HG02852 (cell line): ENCODE data around the gene NMB.
"Not testable (repeated sequence)": the region's sequence is repeated elsewhere in the genome, so short reads cannot be mapped to it uniquely, and the experiment has no call there.

Experiments
- ATAC-seq: cut with Tn5 transposase; IDR thresholded peaks from one replicate; pipeline ENCODE4 v1.9.1; 2021; ENCODE audit warnings: mild to moderate bottlenecking, moderate library complexity; ENCODE audit not compliant: unreplicated experiment

The NMB gene

GRCh38 chr15:84658080-84658787 lies at the start of gene NMB:
Gene NMB (minus strand): TSS chr15:84658199. CDS start chr15:84658152, 47 bp downstream.
- ATAC-seq, result peak; percentile 54

DNA sequence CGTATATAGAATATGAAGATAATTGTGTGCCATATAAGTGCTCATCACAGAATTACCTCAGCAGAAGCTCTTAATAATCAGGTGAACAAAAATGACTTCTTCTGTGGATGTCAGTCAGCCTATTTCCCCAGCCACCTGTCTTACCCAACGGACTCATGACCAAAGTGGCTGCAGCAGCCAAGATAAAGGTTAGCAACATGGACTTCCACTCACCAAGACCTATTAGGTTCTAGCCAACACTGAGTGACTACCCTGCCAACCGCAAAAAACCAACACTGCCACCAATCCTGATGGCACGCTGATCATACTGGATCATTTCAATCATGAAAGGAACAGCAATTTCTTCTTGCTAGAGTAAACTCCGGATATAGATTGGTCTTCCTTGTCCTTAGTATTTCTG lies 45.8 kb upstream of the NMB start:
- ATAC-seq, result no peak

DNA sequence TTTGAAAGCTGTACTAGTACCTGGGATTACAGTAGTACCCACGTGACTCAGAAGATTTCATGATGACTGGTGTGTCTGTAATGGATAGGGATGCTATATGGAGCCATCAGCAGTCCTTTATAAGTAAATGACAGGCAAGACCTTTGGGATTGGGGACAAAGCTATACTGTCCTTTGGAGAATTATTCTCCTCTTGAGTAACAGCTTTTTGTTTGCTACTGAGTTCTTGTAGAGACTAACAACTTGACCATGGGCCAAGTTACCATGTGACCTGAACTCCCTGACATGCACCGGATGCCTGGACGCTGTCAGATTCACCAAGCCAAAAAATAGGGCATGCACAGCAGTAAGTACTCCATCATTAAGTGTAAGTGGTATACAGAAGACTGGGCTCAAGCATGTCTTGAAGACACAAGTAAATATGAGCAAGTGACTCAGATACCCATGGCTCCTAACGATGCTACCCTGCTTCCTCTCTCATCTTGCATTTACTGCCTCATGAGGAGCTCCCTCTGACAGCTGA lies 45.0 kb upstream of the NMB start:
- ATAC-seq, result no peak

GRCh38 chr15:84699538-84700191 lies 41.7 kb upstream of the NMB start:
- ATAC-seq, result no peak

- no peak for ATAC-seq
Measured at GRCh38 chr15:84697236-84697990, 39.4 kb upstream of the NMB start.

- no peak for ATAC-seq
Measured at GRCh38 chr15:84696757-84697156, 38.8 kb upstream of the NMB start.

GRCh38 chr15:84690342-84690741 lies 32.3 kb upstream of the NMB start:
- no peak for ATAC-seq

DNA sequence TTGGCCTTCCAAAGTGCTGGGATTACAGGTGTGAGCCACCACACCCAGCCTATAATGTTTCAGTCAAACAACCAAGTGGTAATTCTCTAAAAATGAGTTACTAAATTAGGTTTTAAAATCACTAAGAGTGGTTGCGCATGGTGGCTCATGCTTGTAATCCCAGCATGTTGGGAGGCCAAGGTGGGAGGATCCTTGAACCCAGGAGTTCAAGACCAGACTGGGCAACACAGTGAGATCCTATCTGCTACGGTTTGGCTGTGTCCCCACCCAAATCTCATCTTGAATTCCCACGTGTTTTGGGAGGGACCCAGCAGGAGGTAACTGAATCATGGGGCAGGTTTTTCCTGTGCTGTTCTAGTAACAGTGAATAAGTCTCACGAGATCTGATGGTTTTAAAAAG lies 31.9 kb upstream of the NMB start:
- ATAC-seq, result no peak

- not testable (repeated sequence) for ATAC-seq
Measured at GRCh38 chr15:84686446-84686845, 28.4 kb upstream of the NMB start.

DNA sequence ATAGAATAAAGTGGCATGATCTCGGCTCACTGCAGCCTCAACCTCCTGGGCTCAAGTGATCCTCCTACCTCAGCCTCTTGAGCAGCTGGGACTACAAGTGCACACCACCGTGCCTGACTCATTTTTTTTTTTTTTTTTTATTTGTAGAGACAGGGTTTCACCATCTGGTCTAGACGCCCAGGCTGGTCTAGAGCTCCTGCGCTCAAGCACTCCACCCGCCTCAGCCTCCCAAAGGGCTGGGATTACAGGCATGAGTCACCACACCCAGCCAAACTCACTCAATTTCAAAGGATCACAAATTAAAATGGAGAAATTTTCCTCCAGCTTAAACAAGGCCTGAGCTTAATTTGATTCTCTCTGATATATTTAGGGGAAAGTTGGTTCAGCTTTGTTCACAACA lies 27.3 kb upstream of the NMB start:
- no peak for ATAC-seq

DNA sequence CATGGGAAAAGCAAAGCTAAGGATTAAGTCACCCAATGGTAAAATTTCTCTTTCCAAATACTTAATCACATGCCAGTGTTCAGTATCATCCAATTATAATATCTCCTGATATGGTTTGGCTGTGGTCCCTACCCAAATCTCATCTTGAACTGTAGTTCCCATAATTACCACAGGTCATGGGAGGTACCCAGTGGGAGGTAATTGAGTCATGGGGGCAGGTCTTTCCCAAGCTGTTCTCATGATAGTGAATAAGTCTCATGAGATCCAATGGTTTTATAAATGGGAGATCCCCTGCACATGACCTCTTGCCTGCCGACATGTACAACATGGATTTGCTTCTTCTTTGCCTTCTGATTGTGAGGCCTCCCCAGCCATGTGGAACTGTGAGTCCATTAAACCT lies 26.1 kb upstream of the NMB start:
- ATAC-seq, result no peak

- no peak for ATAC-seq
Measured at GRCh38 chr15:84681831-84682230, 23.8 kb upstream of the NMB start.

DNA sequence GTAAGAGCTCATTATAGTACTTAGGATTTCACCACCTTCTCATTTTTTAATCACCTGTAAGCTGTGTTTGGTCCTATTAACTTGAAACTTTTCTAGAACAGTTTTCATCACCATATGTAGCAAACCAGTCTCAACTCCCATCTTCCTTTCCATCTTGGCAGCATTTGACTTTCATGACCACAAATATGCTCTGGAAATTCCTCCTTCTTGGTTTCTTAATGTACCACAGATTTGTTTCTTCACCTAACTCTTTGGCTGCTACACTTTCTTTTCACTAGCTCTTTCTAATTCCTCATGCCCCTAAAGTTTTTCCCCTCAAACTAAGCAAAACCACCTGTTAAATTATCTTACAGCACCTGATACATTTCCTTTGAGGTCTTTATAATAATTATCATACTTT lies 13.2 kb upstream of the NMB start:
- no peak for ATAC-seq

DNA sequence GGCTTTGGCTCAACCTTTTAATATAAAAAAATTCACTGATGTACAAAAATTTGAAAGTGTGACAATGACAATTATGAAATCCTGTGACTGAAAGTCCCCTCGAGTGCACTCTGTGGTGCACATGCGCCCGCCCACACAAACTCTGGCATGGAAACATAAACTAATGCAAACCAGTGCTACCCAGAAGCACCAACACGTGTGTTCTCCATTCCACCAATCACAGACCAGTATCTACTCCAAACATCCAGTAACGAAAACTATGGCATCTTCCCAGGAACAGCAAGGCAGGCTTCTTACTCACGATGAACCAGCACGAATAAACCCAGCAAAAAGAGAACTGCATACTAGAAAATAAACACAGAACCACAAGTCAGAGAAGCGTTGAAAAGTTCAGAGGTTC lies 11.7 kb upstream of the NMB start:
- ATAC-seq, result no peak

DNA sequence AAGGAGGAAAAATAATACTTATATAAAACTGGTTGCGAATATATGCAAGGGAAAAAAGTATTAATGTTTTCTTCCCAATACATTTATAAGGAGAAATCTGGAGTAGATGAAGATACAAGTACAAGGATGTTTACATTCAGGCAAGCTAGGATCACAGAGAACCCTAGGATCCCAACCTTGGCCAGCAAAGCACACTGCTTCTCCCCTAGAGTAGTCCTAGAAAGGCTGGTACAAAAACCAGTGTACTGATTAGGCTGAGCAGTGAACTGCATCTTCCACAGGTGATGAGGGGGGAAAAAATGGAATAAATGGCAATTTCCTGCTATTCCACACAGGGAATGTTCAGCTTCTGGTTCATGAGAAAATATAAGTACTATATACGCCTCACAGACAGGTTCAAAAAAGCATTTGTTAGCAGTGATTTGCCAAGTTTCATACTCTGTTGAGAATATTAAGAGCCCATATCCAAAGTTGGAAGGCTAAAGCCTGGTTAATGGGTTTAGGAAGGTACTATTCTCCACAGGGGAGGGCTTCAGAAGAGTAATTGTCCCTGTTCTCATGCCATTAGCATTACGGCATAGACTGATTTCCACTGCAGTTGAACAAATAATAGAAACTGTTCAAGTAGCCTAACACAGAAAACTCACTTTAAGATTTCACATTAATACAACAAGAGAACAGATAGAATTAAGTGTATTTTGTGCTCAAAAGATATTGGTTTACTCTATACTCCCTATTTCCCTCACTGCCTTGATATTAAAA lies 10.4 kb upstream of the NMB start:
- no peak for ATAC-seq

DNA sequence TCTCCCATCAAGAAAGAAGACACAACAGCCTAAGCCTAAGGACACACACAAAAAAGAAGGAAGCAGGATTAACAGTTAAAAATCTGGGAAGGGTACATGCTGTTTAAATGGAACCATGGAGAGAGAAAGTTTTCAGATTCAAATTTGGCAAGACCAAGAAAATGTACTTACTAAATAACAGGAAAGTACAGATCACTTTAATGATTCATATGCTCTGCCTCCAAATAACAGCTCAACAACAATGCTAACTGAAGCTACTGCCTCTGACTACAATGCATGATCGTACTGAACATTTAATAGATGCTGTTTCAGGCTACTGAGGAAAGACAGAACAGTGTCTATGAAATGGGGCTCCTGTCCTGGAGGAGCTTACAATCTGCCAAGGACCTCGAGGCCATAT lies 8.4 kb upstream of the NMB start:
- ATAC-seq, result no peak

DNA sequence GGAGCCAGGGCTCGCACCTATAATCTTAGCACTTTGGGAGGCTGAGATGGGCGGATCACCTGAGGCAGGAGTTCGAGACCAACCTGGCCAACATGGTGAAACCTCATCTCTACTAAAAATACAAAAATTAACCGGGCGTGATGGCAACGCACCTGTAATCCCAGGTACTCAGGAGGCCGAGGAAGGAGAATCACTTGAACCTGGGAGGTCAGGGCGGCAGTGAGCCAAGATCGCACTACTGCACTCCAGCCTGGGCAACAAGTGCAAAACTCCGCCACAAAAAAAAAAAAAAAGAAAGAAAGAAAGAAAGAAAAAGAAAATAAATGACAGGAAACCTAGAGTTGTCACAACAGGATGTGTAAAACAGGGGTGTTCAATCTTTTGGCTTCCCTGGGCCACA lies 3.0 kb upstream of the NMB start:
- no peak for ATAC-seq

DNA sequence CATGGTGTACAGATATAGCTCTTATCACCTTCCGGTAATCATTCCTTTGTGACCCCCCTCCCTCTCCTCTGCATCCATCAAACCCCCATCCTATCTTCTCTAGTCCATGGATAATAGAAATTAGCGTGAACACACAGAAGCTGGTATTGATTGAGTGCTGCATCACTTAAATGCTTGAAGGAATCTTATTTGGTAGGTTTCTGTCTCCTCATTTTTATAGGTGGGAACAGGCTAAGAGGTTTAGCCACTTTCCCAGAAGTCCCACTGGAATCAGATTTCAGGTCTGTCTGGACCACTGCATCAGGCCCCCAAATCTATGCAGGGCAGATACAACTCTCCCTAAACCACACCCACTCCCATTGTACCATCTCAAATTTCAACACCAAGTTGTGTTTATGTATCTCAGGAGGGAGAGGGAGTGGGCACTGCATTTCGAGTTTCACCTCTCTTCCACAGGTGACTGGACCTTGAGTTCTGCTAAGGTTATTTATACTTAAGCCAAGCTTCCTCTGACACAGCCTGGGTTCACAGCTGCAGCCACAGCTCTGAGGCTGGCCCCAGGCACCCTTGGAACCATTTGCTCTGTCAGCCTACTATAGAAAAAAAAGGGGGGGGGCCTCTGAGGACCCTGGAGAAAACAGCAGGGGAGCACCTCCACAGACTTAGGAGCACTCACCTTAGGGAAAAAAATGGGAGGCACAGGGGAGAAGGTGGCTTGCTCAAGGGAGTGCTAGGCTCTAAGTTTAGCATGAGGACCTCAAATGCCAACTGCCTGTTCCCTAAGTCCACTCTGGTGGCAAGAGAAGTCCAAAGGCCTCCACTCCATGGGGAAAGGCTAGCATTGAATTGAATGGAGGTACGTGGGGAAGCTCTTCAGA lies 2.1 kb upstream of the NMB start:
- no peak for ATAC-seq

GRCh38 chr15:84658788-84659411 lies 901 bp upstream of the NMB start:
- ATAC-seq, result no peak

DNA sequence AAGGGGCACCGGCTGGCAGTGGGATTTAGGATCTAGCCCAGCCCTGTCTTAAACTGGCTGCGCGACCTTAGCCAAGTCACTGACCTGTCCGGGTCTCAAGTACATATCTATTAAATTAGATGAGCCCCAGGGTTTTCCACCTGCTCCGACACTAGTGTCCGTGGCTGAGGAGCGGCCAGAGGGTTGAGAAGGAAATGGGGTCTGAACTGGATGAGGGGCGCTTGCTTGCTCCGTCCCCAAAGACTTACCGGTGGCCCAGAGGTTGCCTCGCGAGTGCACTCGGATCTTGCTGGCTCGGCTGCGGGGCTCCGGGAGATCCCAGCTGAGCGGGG lies 285 bp downstream of the NMB start:
- no peak for ATAC-seq
